ENCODE data around the gene DIP2A. TPM values are rescaled to one million over a fixed set of nuclear protein-coding genes. Genes with fewer than 3 reads are reported as not detected.
"Not testable (repeated sequence)": the region's sequence is repeated elsewhere in the genome, so short reads cannot be mapped to it uniquely, and the experiment has no call there.

The DIP2A gene
- total and polyA plus RNA-seq, 2 of the 8 experiments (the other 6 are each of a cell fraction or from before 2014, with no cell fraction given) = 16.0 to 27.1 TPM

GRCh38 chr21:46448855-46449254, 9.8 kb upstream of the DIP2A start:
- H3K23ac ChIP-seq (ENCODE audit: insufficient read length); H3K14ac ChIP-seq (ENCODE audit: insufficient read length); H3K4me1 ChIP-seq (replicated peaks in 1 of 4; ENCODE audit: control insufficient read depth in 3 of 4, insufficient read depth in 4 of 4, low read length in 3 of 4); H3K9me3 ChIP-seq (ENCODE audit: insufficient read depth in 2 of 2, low read depth in 1 of 2, low read length in 1 of 2); H4K8ac ChIP-seq (ENCODE audit: extremely low read depth, insufficient read depth, low read length); H3K79me2 ChIP-seq (ENCODE audit: control insufficient read depth in 1 of 2, insufficient read depth in 2 of 2, low read length in 2 of 2); DNase-seq (ENCODE audit: low read depth in 1 of 2, low spot score in 2 of 2); H3K56ac ChIP-seq (replicated peaks; ENCODE audit: insufficient read length, low read depth, low read length); FAIRE-seq; H2BK15ac ChIP-seq (ENCODE audit: low read length); H3K4me2 ChIP-seq (ENCODE audit: insufficient read depth in 1 of 2, low read depth in 2 of 2, low read length in 2 of 2); H2BK120ac ChIP-seq (replicated peaks; ENCODE audit: low read depth, low read length); H4K5ac ChIP-seq (ENCODE audit: insufficient read length, low read depth, low read length); H3K27ac ChIP-seq (ENCODE audit: low read depth, low read length); H3K9ac ChIP-seq (replicated peaks in 1 of 4; ENCODE audit: extremely low read depth in 1 of 4, low read depth in 3 of 4, low read length in 3 of 4); H2BK12ac ChIP-seq (ENCODE audit: low read depth, low read length); H3K4ac ChIP-seq (replicated peaks; ENCODE audit: insufficient read length, low read depth, low read length); H4K91ac ChIP-seq (replicated peaks; ENCODE audit: insufficient read length, low read length); H3K27me3 ChIP-seq (replicated peaks in 1 of 4; ENCODE audit: control insufficient read depth in 3 of 4, extremely low read depth in 1 of 4, insufficient read depth in 3 of 4, low read length in 3 of 4); H2BK5ac ChIP-seq (ENCODE audit: low read depth, low read length); H3K18ac ChIP-seq (ENCODE audit: extremely low read depth, low read length); H2AFZ ChIP-seq (ENCODE audit: low read length); H2AK5ac ChIP-seq (ENCODE audit: low read depth, low read length); H3K4me3 ChIP-seq (ENCODE audit: extremely low read depth in 1 of 4, insufficient read depth in 2 of 4, low read depth in 3 of 4, low read length in 4 of 4); H2BK20ac ChIP-seq (ENCODE audit: low read length); H3K23me2 ChIP-seq (ENCODE audit: low read depth, low read length); H3K79me1 ChIP-seq (ENCODE audit: low read depth, low read length); H4K20me1 ChIP-seq (replicated peaks in 1 of 2; ENCODE audit: control insufficient read depth in 1 of 2, insufficient read depth in 2 of 2, low read length in 2 of 2): not testable (repeated sequence)
- 94% methylated on average over 6 of the region's 6 CpGs; no CpG with 5 or more reads in 1 of the 2 experiments for WGBS, 2 experiments (ENCODE audit: extremely low coverage in 1 of 2, insufficient coverage in 1 of 2, insufficient read length in 1 of 2, insufficient replicate concordance in 2 of 2, low coverage in 1 of 2, low lambda C conversion rate in 2 of 2, missing lambda C conversion rate in 1 of 2)
- ChIA-PET CTCF (ENCODE audit: partially characterized antibody) (interaction anchor here (0.7 kb wide), 1 partner anchor 117 kb away, joined by 4 read pairs; no protein-coding TSS in a partner anchor), POLR2A (ENCODE audit: partially characterized antibody) (interaction anchor here (2.0 kb wide), 1 partner anchor 9 kb away, joined by 6 read pairs; no protein-coding TSS in a partner anchor)
- peaks cover 0 to 10% (median 4%) of the 10 kb centered on the region in 4 experiments; a peak in 4 of 8 replicates for H3K36me3 ChIP-seq (ENCODE audit: control insufficient read depth in 2 of 4, insufficient read depth in 4 of 4, low read length in 3 of 4)
- peak in 1 of 2 experiments; percentile 53; a peak in 1 of 3 replicates for TF ChIP-seq EP300 (IDR thresholded peaks at IDR 0.05; ENCODE audit: borderline replicate concordance in 1 of 2, low read depth in 2 of 2, low read length in 2 of 2)
